ENCODE measurements around the gene GPR68.

The GPR68 gene, protein sequence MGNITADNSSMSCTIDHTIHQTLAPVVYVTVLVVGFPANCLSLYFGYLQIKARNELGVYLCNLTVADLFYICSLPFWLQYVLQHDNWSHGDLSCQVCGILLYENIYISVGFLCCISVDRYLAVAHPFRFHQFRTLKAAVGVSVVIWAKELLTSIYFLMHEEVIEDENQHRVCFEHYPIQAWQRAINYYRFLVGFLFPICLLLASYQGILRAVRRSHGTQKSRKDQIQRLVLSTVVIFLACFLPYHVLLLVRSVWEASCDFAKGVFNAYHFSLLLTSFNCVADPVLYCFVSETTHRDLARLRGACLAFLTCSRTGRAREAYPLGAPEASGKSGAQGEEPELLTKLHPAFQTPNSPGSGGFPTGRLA

DNA sequence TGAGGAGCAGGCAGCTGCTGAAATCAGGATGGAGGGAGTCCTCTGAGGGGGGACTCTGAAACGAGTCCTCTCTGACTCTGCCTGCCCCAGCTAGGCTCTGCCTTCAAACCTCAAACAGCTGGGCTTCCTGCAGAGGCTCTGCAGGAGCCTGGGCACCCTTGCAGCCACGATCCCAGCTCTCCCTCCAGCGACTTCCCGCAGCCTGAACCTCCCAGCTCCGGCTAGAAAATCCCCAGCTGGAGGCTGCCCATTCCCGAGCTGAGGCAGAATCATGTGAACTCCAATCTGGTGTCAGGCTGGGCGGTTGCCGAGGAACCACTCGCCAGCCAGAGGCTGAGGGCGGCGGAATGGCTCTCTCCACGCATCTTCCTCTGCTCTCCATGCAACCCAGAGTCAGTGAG is at the start of gene GPR68:
GPR68 (minus strand) TSS at position 204 of the 401 bp plus-strand sequence. CDS start 9,654 bp downstream, outside the sequence.
- DNase-seq = no peak

DNA sequence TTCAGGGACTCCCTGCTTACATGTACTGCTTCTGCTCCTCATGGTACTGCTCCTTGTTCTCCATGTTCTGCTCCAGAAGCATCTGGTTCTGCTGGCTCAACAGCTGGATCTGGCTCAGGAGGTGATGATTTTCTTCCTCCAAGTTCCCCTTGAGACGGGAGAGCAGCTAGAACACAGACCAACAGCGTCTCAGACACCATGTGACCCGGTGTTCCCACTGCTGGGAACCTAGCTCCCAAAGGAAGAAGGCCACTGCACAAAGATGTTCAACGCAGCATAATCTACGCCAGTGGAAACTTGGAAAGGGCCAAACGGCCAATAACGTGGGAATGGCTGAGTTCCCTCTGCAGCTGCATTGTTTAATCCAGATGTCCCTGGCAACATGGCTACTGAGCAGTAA is 49.6 kb upstream of the GPR68 start:
- no peak for DNase-seq

DNA sequence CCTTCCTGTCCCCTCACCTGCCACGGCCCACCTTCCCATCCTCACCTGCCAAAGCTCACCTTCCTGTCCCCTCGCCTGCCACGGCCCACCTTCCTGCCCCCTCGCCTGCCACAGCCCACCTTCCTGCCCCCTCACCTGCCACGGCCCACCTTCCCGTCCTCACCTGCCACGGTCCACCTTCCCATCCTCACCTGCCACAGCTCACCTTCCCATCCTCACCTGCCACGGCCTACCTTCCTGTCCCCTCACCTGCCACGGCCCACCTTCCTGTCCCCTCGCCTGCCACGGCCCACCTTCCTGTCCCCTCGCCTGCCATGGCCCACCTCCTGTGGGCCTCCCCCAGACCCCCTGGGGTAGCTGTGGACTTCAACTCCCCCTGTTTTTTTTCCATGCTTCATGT is 48.8 kb upstream of the GPR68 start:
- DNase-seq = no peak

DNA sequence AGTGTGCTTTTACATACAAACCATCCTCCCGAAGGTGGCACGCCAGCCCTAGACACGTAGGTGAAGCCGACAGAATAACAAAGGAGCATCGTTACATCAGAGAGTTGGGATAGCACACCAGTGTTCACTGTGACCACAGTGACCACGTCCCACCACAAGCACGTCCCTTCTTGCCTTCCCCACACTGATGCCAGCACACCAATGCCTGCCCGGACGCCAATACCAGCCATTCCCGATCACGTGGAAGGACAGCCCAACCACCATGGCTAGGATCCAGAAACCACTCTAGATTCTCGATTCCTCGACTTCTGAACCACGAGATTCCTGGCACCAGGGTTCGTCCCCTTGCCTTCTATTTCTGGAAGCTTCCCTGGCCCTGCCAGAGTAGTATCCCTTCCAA is 48.0 kb upstream of the GPR68 start:
- no peak for DNase-seq

DNA sequence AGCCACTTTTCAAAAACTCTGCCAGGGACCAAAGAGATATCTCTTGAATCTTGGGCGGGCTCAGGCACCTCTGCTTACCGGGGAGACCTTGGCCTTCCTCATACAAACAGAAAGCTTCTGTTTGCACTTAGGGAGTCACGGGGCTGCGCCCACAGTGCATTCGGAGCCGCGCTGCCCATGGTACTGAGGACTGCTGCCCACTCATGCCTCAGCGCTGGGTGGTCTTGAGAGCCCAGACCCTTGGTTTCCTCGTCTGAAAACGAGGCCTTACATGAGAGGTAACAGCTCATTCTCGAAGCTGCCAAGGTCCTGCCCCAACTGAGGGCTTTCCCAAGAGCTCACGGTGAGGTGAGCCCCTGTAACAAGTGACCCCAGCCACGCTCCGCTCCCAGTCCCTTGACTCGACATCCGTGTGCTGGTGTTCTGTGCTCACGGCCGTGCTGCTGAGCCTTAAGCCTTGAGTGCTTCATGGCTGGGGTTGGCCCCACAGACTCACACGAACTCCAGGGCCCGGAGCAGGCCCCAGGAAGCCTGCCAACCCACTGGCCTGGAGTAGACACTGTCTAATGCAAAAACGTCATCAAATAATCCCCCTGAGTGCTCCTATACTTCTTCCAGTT is 47.4 kb upstream of the GPR68 start:
- DNase-seq = no peak

DNA sequence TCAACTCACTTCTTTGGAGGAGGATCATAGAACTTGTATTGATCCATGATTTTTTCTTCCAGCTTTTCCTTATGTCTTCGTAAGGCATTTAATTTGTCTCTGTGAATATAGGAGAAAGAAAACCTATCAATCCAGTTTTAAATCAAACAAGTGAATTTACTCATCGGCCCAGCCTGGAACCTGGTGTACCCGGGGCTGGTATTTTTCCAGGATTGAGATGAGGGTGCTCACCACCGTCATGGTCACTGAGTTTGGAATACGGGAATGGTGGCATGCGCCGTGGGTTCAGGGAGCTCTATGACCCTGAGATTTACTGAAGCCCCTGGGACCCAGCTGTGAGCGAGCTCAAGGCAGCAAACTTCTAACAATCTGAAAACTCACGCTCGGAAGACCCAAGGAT is 46.5 kb upstream of the GPR68 start:
- no peak for DNase-seq

DNA sequence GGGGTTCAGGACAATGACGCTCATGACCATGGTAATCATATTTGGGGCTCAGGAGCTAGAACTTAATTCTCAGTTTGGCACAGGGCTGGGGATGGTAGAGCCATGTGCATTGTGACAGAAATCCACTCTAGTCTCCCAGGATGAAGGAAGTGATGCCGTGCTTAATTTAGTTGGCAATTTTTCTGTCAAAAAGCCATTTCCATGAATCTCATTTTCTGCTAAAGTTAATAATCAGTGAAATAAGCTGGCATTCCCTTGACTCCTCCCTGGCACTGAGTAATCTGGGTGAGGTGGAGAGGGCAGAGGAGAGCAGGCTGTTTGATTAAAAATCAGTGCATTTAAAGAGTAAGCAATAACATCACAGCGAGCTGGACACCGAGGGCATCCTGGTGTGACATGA is 45.0 kb upstream of the GPR68 start:
- DNase-seq = no peak

DNA sequence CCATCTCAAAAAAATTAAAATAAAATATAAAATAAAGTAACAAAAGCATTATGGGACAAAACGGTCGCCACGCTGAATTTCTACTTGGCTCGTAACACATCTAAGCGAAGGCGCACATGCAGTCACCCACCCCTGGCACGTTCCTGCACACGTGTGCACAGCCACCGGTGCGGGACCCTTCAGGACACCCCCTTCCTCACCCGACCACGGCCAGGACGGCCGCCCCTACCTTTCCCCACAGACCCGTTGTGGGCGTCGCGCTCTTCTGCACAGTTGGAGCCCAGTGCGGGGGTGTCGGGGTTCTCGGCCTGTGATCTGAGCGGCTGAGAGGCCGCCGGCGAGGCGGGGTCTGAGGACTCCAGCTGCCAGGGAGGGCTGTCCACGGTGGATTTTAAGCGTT is 44.4 kb upstream of the GPR68 start:
- no peak for DNase-seq

DNA sequence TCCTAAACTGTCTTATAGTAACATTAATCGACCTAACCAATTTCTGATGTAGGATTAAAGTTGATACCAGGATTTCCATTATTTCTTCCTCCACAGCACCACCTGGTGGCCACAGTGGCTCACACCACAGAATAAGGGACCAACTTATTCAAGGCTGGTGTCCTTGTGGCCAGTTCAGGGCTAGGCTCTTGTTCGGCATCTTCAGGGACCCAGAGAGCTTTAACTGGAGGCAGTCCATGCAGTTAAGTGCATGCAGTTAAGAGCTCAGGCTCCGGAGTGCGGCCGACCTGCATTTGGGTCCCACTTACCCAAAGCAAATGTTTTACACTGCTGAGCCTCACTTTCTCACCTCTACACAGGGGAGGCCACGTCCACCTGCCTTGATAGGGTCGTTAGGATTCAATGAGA is 42.0 kb upstream of the GPR68 start:
- peak; percentile 64 for DNase-seq

DNA sequence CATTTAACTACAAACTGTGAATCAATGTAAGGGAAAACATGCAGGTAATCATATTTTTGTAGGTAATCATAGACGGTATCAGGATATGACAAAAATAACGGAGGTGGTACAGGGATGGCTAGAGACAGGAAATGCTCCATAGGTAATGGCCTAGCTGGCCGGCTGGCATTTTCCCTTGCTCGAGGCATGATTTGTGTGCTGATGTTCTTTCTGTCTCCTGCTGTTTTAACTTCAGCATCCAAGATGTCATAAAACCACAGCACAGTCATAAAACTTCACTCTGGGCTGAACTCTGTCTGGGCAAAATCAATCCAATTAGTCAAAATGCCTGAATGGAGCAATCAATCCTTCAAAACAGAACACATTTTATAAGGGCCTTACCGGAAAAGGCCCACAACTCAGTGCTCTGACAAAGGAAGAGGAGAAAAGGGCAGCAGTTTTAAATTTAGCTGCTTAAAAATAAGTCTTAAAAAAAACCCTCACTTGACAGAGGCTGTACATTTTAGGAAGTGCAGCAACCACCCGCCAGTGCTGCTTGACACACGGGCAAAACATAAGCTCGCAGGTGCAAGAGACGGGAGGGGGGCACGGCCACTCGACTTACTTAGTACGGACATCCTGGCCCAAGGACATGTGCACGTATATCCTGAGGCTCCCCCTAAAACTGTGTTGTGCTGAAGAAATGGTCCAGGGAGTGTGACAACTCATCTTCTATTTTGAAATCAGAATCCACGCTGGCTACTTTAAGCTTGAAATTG is 40.5 kb upstream of the GPR68 start:
- DNase-seq = no peak

DNA sequence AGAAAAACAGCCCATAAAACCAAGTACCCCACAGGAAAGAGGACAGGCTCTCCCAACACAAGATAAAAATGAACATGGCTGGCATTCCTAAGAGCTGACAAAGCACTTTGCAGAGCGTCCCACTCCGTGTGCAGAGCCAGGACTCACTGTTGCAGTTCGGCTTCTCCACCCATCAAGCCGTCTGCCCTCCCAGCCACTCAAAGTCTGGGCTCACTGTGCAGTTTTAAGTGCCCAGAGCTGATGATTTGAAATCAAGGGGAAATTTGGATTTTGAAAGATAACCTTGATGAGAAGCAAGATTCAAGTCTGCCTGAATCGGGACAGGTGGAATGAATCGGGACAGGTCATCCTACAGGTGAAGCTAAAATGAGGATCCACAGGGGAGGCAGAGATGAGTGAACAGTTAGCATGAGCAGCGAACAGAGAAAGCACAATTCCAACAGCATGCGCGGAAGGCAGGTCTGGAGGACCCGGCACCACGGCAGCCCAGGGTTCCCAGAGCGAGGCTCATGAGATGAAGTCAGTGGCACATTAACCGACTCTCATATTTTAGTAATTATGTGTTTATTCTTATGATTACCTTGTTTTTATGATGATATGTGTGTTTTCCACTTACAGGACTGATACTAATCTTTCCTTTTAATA is 39.8 kb upstream of the GPR68 start:
- no peak for DNase-seq

DNA sequence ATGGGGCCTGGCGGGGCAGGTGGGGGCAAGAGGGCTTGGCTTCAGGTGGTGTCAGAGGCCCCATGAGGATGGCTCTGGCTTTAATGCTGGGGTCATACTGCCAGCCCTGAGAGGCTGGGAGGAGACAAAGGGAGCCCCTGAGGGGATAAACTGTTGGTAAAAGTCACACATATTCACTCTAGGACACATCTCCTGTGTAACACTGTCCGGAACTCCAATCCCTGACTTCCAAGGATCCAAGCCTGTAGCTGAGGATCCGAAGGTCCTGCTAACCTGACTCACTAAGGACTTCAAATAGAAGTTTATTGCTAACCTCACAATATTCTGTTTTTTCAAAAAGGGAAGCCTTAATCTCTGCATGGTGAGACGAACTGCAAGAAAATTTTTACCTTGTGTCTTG is 39.2 kb upstream of the GPR68 start:
- DNase-seq = no peak

DNA sequence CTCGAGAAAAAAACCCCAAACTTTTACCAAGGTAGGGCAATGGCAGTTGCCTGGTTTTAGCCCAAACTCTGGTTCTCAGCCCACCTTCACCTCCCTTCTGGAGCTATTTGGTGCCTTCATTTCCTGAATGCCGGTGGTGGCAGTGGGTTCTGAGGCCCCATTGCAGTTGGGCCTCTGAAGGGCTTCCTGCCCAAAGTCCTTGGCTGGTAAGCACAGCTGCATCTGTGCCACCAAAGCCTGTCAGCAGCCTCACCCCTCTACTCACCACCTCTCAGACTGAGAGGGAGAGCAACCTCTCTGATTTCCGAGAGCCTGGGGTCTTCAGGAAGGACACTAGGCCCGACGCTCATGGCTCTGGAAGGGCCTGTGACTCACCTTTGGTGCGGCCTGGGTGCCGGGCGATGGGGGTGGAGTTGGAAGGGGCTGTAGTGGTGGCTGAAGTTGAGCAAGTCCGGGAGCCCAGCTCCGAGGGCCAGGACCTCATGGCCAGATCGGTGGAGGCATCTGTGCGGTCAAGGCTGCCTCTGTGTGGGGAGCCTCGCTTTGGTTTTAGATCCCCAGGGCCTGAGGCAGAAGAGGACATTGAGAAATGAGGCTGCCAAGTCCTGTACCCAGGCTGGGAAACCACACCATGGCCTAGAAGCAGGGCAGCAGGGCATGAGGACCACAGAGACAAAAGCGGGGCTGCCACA is 38.6 kb upstream of the GPR68 start:
- no peak for DNase-seq

DNA sequence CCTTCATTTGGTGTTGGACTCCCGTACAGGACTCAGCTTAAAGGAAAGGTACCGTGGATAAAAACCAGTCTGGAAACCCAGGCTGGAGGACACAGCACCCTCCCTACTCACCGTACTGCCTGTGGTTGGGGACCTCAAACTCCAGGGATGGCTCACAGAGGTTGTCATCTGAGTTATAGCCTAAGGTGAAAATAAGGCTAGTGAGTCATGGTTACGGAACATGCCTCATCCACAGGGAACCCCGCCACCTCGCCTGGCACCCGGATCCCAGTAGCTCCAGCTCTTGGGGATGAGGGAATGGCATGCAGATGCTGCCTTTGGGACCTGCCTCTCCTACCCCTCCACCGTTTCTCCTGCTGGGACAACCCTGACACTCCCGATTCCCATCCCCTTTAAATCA is 36.8 kb upstream of the GPR68 start:
- DNase-seq = no peak

DNA sequence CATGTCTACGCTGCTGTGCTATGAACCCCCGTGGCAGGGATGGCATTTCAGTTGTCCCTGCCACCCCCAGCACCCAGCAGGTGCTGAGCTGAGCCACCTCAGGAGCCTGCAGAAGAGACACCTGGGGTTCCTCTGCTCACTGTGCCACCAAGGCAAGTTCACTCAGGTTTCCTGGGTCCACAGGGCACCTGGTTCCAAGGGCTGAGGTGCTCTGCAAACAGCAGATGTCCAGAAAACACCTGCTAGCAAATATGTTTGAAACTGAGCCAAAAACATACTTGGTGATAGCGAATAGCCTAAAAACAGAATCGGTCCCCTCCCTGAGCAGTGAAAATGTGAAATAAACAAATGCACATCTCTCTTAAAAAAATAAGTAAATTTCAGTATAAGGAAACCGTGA is 35.6 kb upstream of the GPR68 start:
- no peak for DNase-seq

DNA sequence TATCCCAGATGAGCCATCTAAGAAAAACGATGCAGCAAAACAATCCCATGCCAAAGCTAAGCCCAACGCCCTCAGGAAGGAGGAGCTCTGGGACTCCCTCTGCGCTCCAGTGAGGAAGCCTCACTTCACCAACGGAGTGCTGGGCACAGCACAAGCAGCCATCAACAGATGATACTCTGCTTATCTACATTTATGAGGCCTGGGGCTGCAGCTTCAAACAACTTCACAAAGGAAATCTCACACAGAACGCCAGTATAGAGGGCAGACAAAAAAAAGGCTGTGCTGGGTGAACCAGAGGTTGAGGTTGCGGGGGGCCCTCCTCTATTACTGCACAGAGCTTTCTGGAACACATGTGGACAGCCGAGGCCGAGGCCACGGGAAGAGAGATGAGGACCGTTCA is 34.9 kb upstream of the GPR68 start:
- no peak for DNase-seq

DNA sequence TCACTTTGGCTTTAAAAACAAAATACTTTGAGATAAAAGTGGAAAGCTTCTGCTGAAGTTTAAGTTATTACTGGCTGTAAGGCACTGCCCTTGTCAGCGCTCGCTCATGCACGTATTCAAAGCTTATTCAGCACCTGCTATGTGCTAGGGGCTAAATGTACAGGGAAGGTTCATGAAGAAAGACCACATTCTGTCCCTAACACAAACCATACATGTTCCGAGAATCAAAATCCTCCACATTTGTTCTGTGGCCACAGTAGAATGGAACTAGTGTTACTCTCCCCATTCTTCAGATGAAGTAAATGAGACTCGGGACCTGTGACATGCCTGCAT is 33.8 kb upstream of the GPR68 start:
- DNase-seq = no peak

DNA sequence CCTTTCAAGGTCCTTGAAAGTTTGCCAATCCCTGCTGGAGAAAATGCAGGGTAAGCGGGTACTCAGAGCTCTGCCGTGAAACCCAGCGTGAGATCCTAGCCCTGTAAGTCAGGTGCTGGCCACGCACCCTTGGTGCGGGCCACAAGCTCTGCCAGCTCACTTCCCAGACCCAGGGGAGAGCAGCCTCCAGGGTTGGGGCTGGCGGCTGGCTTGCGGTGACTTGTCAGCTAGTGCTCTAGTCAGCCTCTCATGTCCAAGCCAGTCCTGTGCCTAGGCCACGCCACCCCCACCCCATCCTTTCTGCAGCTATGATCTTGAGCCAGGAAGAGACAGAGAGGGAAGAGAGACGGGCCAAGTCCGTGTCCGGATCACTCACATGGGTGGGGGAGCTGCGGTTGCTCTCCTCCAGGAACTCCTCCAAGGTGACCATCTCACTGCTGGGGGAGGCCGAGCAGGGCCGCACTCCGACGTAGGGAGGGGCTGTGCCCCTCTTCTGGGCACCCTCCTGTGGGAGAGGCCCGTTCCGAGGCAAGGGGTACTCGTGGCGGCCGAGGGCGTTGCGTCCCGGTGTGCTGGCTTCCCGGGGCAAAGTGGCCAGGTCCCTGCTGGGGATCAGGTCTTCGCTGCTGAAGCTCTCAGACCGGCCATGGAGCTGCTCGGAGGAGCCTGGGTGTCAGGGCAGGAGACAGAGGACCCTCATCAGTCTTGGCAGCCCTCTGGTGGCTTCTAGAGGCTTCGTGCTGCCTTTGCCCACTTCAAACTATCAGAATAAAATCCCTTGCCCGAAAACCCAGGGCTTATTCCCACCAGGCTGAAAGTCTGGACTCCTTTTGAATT is 33.3 kb upstream of the GPR68 start:
- DNase-seq = no peak

DNA sequence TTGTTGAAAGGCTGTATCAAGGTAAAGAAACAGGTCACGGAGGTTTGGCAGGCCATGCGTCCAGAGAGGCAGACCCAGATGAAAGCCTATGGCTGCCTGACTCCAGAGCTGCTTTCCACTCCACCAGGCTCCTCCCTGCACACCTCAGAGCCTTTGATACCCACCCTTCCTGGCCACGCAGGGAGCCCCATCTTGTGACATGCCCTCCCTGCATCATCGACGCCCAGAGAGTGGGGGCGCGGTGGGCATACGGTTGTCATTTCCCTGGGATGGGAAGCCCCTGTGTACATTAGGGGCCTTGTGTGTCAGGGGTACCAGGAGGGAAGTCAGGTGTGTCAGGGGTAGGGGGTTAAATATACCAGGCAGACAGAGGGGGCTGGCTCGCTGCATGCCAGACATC is 30.3 kb upstream of the GPR68 start:
- DNase-seq = no peak

DNA sequence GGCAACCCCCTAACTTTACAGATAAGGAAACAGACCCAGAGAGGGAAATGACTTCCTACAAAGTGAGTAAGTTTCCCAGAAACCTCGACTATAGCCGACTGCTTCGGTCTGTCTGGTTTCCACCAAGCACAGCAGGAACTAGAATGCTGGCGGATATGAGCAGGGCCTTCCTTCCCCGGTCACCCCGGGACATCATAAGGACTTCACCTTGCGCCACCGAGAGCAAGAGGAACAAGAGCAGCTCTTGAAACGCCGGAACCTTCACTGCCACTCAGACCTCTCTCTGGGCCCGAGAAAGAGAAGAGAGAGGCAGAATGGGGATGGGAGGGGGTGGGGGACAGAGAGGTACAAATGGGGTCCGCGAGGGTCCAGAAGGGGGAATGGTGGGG is 29.4 kb upstream of the GPR68 start:
- no peak for DNase-seq

DNA sequence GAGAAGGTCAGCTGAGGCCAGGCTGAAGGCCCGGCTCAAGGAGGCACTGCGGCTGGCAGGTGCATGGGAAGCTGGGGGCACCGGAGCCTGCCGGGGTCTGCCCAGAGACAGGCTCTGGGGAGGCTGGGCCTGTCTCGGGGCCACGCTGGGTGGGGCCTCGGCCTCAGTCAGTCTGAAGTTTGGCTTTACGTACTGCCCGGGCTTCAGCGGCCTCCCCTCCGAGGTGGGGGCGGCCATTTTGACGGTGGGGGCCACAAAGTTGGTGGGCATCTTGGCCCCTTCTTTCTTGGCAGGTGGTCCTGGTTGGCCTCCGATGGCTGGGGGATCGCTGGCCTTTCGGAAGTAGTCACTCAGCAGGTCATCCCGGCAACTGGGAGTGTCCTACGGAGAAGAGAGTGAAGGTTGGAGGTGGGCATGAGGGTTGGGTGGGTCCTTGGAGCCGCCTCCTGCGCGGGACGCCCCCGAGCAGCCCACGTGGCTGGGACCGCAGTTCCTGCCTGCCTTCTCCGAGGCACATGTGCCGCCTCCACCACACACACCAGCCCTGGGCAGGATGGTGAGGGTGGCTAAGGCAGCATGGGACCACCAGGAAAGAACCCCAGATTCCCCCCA is 28.9 kb upstream of the GPR68 start:
- DNase-seq = no peak
